Progenitor cell of endocrine pancreas (in vitro differentiated cells): ENCODE results near the gene LRP6. TPM values are rescaled to one million over a fixed set of nuclear protein-coding genes. Genes with fewer than 3 reads are reported as not detected.

Source experiments
- DNase-seq: peaks from one replicate; pipeline ENCODE4 v3.0.0; 2021; ENCODE audit warnings: low spot score; ENCODE audit not compliant: unreplicated experiment
- H3K27ac Mint-ChIP-seq: 2 replicates; pipeline ENCODE4 v1.8.0; 2021; ENCODE audit warnings: mild to moderate bottlenecking, moderate library complexity, mixed read lengths
- H3K27me3 Mint-ChIP-seq: 2 replicates; pipeline ENCODE4 v1.8.0; 2021; ENCODE audit warnings: mixed read lengths
- H3K36me3 Mint-ChIP-seq: 2 replicates; pipeline ENCODE4 v1.8.0; 2022; ENCODE audit warnings: mixed read lengths; ENCODE audit not compliant: insufficient read depth
- H3K4me1 Mint-ChIP-seq: 2 replicates; pipeline ENCODE4 v1.8.0; 2021; ENCODE audit warnings: low read depth, mixed read lengths
- H3K4me3 Mint-ChIP-seq: 2 replicates; pipeline ENCODE4 v1.8.0; 2021; ENCODE audit warnings: low read depth, mild to moderate bottlenecking, moderate library complexity, mixed read lengths
- H3K9me3 Mint-ChIP-seq: 2 replicates; pipeline ENCODE4 v1.8.0; 2021; ENCODE audit warnings: low read depth, mixed read lengths
- CTCF ChIP-seq: fragments of 200-600 bp; sonication (generic); IDR thresholded peaks from one replicate; pipeline ENCODE4 v1.5.0; 2021; ENCODE audit warnings: antibody characterized with exemption, mild to moderate bottlenecking; ENCODE audit not compliant: unreplicated experiment
- total RNA-seq: library from RNA; stranded (reverse); gene quantifications from 2 replicates; pipeline ENCODE4 v1.2.1, GENCODE V29; 2021

LRP6 gene
- total RNA-seq, 1 donor from 2014 or later, result 163 TPM

- no peak for TF ChIP-seq CTCF
- H3K27me3 Mint-ChIP-seq, result no peaks in the 10 kb centered on the region
- H3K4me1 Mint-ChIP-seq, result peaks cover 31% of the 10 kb centered on the region
- no peak overlapping the region for H3K27ac Mint-ChIP-seq
- peaks cover 13% of the 10 kb centered on the region for H3K36me3 Mint-ChIP-seq
- DNase-seq, result no peak
- no peak overlapping the region for H3K4me3 Mint-ChIP-seq
- peaks cover 14% of the 10 kb centered on the region for H3K9me3 Mint-ChIP-seq
Measured at GRCh38 chr12:12226187-12226586, 40.7 kb downstream of the LRP6 start.

- H3K27ac Mint-ChIP-seq, result peak overlapping the region; percentile 68
- TF ChIP-seq CTCF, result no peak
- peaks cover 38% of the 10 kb centered on the region for H3K4me1 Mint-ChIP-seq
- H3K4me3 Mint-ChIP-seq, result no peak overlapping the region
- H3K36me3 Mint-ChIP-seq, result peaks cover 13% of the 10 kb centered on the region
- H3K27me3 Mint-ChIP-seq, result no peaks in the 10 kb centered on the region
- DNase-seq, result no peak
- H3K9me3 Mint-ChIP-seq, result peaks cover 16% of the 10 kb centered on the region
Measured at GRCh38 chr12:12224240-12224940, 42.5 kb downstream of the LRP6 start.

- Mint-ChIP-seq H3K27ac (peak overlapping the region; percentile 3), H3K4me1 (peaks cover 45% of the 10 kb centered on the region)
Measured at GRCh38 chr12:12221560-12221959, 45.3 kb downstream of the LRP6 start.

GRCh38 chr12:12219664-12220063 is 47.2 kb downstream of the LRP6 start:
- peak overlapping the region; percentile 65 for H3K27ac Mint-ChIP-seq
- TF ChIP-seq CTCF, result no peak
- DNase-seq, result no peak
- no peak overlapping the region for H3K4me3 Mint-ChIP-seq
- peaks cover 6% of the 10 kb centered on the region for H3K9me3 Mint-ChIP-seq
- H3K27me3 Mint-ChIP-seq, result no peaks in the 10 kb centered on the region
- peaks cover 49% of the 10 kb centered on the region for H3K4me1 Mint-ChIP-seq
- peaks cover 8% of the 10 kb centered on the region for H3K36me3 Mint-ChIP-seq

More at GRCh38 chr12:12221560-12221959, 45.3 kb downstream of the LRP6 start:
- Mint-ChIP-seq H3K4me3 (peak overlapping the region; percentile 2), H3K27me3 (no peaks in the 10 kb centered on the region), H3K36me3 (peaks cover 14% of the 10 kb centered on the region), H3K9me3 (peaks cover 14% of the 10 kb centered on the region)
- no peak for TF ChIP-seq CTCF
- no peak for DNase-seq

GRCh38 chr12:12217018-12217359 is 49.9 kb downstream of the LRP6 start:
- Mint-ChIP-seq H3K36me3 (peaks cover 7% of the 10 kb centered on the region), H3K4me3 (peak overlapping the region; percentile 35), H3K4me1 (peaks cover 62% of the 10 kb centered on the region), H3K9me3 (peaks cover 6% of the 10 kb centered on the region), H3K27ac (peak overlapping the region; percentile 96), H3K27me3 (no peaks in the 10 kb centered on the region)
- TF ChIP-seq CTCF, result no peak
- no peak for DNase-seq
